Inflammatory macrophage treated with lipopolysaccharide for 1 hour (primary cell): ENCODE data around the gene NCBP3.
A peak's percentile ranks its signal among the peaks of the same experiment; 100 is the strongest.

Experiments
- DNase-seq, 2 donors: peaks; one replicate each; pipeline ENCODE4 v3.0.0-alpha.2; 2020 to 2022

Gene NCBP3

GRCh38 chr17:3845621-3846436 lies at the start of gene NCBP3:
TSS of gene NCBP3 (minus strand) at chr17:3846246. CDS start at chr17:3846223, 23 bp downstream.
- DNase-seq, result peak; percentile 90 to 99

GRCh38 chr17:3895354-3895753 lies 49.3 kb upstream of the NCBP3 start:
- DNase-seq, result no peak

GRCh38 chr17:3894911-3895343 lies 48.9 kb upstream of the NCBP3 start:
- DNase-seq, result peak; percentile 18 to 31

- DNase-seq, result no peak
Measured at GRCh38 chr17:3894188-3894587, 48.1 kb upstream of the NCBP3 start.

GRCh38 chr17:3893720-3894116 lies 47.7 kb upstream of the NCBP3 start:
- DNase-seq, result no peak

GRCh38 chr17:3893003-3893719 lies 47.1 kb upstream of the NCBP3 start, which contains the start of gene CAMKK1:
TSS of gene CAMKK1 (minus strand) at chr17:3893053. CDS start at chr17:3885687, 7,366 bp downstream.
- peak; percentile 86 to 91 for DNase-seq

GRCh38 chr17:3892095-3892998 lies 46.3 kb upstream of the NCBP3 start:
- DNase-seq, result peak; percentile 80 to 87

- DNase-seq, result no peak
Measured at GRCh38 chr17:3891626-3892094, 45.6 kb upstream of the NCBP3 start.

- DNase-seq, result no peak
Measured at GRCh38 chr17:3890878-3891219, 44.8 kb upstream of the NCBP3 start.

- DNase-seq, result peak; percentile 53 to 55
Measured at GRCh38 chr17:3890082-3890877, 44.2 kb upstream of the NCBP3 start.

- DNase-seq, result no peak
Measured at GRCh38 chr17:3889325-3890012, 43.4 kb upstream of the NCBP3 start.

- DNase-seq, result no peak
Measured at GRCh38 chr17:3888343-3889171, 42.5 kb upstream of the NCBP3 start.

GRCh38 chr17:3887804-3888203 lies 41.8 kb upstream of the NCBP3 start:
- DNase-seq, result no peak

GRCh38 chr17:3887394-3887793 lies 41.3 kb upstream of the NCBP3 start:
- no peak for DNase-seq

GRCh38 chr17:3886776-3887175 lies 40.7 kb upstream of the NCBP3 start:
- peak; percentile 54 to 64 for DNase-seq

GRCh38 chr17:3885970-3886369 lies 39.9 kb upstream of the NCBP3 start:
- DNase-seq, result peak in 1 of 2 donors; percentile 3

GRCh38 chr17:3885271-3885670 lies 39.2 kb upstream of the NCBP3 start:
- DNase-seq, result no peak

- no peak for DNase-seq
Measured at GRCh38 chr17:3884188-3884587, 38.1 kb upstream of the NCBP3 start.

GRCh38 chr17:3882276-3882675 lies 36.2 kb upstream of the NCBP3 start:
- DNase-seq, result no peak

- DNase-seq, result no peak
Measured at GRCh38 chr17:3880983-3881382, 34.9 kb upstream of the NCBP3 start.
